ENCODE measurements around the gene LDLRAD2.

GRCh38 chr1:21766210-21766609 is 45.9 kb upstream of the LDLRAD2 start:
- no peak for TF ChIP-seq CTCF (IDR thresholded peaks at IDR 0.05)
- TF ChIP-seq POLR2AphosphoS5 (IDR thresholded peaks at IDR 0.05; ENCODE audit: insufficient read depth in 1 of 2, low read depth in 1 of 2): no peak

Measured in vagina (tissue), 2 donors.